GM21526 (cell line): ENCODE data around the gene AGAP1.

Source experiments
- ATAC-seq: cut with Tn5 transposase; IDR thresholded peaks from one replicate; pipeline ENCODE4 v1.9.1; 2021; ENCODE audit warnings: moderate library complexity; ENCODE audit not compliant: unreplicated experiment, low FRiP score

The AGAP1 gene

GRCh38 chr2:235722869-235723268 is 229.0 kb downstream of the AGAP1 start:
- ATAC-seq = no peak

GRCh38 chr2:235723371-235723770 is 229.5 kb downstream of the AGAP1 start:
- ATAC-seq = no peak

GRCh38 chr2:235723811-235724465 is 230.1 kb downstream of the AGAP1 start:
- ATAC-seq = no peak

GRCh38 chr2:235725016-235725489 is 231.2 kb downstream of the AGAP1 start:
- ATAC-seq = no peak

- ATAC-seq = no peak
Observed at GRCh38 chr2:235725841-235726240, 232.0 kb downstream of the AGAP1 start.

- no peak for ATAC-seq
Observed at GRCh38 chr2:235726554-235726953, 232.7 kb downstream of the AGAP1 start.

GRCh38 chr2:235727174-235727573 is 233.3 kb downstream of the AGAP1 start:
- ATAC-seq = no peak

- no peak for ATAC-seq
Observed at GRCh38 chr2:235727891-235728799, 234.3 kb downstream of the AGAP1 start.

GRCh38 chr2:235728800-235729556 is 235.1 kb downstream of the AGAP1 start:
- no peak for ATAC-seq

- no peak for ATAC-seq
Observed at GRCh38 chr2:235729557-235729947, 235.7 kb downstream of the AGAP1 start.

GRCh38 chr2:235730115-235730514 is 236.3 kb downstream of the AGAP1 start:
- no peak for ATAC-seq

- no peak for ATAC-seq
Observed at GRCh38 chr2:235733761-235734160, 239.9 kb downstream of the AGAP1 start.

GRCh38 chr2:235734168-235734567 is 240.3 kb downstream of the AGAP1 start:
- no peak for ATAC-seq

- no peak for ATAC-seq
Observed at GRCh38 chr2:235734688-235735231, 240.9 kb downstream of the AGAP1 start.

- no peak for ATAC-seq
Observed at GRCh38 chr2:235737396-235737795, 243.6 kb downstream of the AGAP1 start.

GRCh38 chr2:235737840-235738239 is 244.0 kb downstream of the AGAP1 start:
- ATAC-seq = no peak

- ATAC-seq = no peak
Observed at GRCh38 chr2:235739704-235740415, 246.0 kb downstream of the AGAP1 start.

GRCh38 chr2:235740821-235741220 is 247.0 kb downstream of the AGAP1 start:
- ATAC-seq = no peak

GRCh38 chr2:235744161-235744560 is 250.3 kb downstream of the AGAP1 start:
- ATAC-seq = no peak

GRCh38 chr2:235745597-235745996 is 251.8 kb downstream of the AGAP1 start:
- ATAC-seq = no peak
